HG03039 (cell line): ENCODE data around the gene DHX9.

Experiments used
- ATAC-seq: cut with Tn5 transposase; IDR thresholded peaks from one replicate; pipeline ENCODE4 v1.9.1; 2021; ENCODE audit warnings: mild to moderate bottlenecking, moderate library complexity; ENCODE audit not compliant: unreplicated experiment

The DHX9 gene

DNA sequence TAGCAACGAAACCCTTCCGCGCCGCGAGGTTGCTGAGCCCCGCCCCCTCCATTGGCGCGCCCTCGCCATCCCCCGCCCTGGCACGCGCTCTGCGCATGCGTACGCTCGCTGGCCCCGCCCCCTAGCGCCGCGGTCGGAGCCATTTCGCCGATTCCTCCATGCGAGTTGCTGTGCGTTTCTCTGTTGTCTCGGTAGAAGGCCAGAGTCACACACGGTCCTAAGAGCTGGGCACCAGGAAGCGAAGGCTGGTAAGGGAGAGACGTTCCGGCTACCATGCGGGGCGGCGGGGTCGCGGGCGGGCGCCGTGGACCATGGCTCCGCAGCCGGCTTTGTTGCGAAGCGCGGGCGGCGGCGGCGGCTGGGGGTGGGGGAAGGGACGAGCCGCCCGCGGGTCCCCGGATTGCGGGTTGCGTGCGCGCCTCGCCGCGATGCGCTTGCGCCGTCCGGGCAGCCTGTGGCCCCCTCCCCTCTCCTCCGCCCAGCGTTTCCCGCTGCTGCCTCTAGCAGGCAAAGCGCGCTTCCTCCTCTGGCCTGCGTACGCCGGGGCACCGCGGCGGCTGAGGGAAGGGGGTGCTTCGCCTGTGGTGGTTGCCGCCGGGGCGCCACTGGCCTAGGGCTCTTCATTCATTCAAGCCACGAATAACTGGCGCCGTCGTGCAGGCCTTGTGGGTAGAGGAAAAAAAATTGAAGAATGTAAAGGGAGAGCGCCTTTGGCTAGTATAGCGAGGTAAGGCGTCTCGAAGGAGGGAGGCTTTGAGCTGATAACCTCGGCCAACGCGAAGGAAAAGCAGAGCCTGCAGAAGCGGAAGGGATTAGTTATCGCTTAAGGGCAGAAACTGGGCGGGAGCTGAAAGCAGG, at the start of gene DHX9:
Gene DHX9, plus strand, starts transcription at position 139 of the 858 bp plus-strand sequence. CDS start 3,220 bp downstream, outside the sequence.
- peak; percentile 60 for ATAC-seq

DNA sequence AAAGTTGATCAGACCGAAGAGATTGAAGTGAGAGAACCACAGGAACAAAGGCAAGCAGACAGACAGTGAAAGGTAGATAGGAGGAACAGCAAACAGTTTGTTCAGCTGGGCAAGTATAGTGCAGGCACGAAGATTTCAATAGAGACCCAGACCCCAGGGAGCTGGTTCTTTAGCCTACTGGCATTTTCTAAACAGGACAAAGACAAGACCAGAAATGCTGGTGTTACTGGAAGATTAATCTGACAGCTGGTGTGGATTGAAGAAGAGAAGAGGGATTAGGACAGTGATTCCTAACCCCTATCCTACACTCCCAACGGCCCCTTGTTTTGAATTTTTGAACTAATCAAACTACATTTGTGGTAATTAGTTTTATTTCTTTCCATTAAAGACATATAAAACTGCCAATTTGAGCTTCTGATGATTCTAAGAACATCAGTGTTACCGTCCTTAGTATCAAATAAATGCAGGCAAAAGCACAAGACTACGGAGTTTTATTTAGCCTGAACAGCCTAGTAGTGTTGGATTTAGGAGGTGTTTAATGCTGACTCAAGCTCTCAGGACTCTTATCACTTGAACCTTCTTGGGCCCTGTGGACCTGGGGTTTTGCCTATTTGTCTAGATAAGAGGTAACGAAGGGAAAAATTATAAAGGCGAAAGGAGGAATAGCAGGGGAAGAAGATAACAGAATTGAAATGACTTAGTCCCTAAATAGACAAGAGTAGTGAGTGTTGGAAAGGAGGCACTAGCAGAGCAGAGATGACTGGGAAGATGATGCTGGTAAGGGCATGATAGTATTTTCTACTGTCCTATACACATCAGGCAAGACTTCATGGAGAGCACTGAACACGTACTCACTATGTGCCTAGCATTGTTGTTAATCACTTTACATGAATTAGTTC, 47.6 kb upstream of the DHX9 start:
- no peak for ATAC-seq

GRCh38 chr1:182794091-182794490, 45.1 kb upstream of the DHX9 start:
- no peak for ATAC-seq

DNA sequence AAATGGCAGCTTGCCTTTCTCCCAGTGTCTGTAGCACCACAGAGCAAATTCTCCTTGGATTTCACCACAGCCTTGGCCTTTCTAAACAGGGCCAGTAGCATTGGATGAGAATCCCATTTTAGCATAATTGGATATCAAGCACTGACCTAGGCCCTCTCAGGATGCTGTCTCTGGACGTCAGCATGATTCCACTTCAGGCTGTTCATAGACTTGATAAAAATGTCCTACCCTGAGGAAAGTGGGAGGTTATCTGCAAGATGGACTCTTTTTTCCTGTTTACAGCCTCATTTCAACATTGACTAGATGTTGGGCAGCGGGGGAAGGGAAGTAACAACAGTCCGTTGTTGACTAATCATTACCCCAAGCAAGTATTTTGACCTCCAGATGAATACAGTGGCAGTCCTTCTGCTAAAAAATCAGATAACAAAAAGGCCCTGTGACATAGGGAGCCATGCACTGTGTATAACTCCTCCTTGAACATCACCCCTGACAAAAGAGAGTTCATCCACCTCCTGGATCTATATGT, 44.4 kb upstream of the DHX9 start:
- ATAC-seq: no peak

- no peak for ATAC-seq
Observed at GRCh38 chr1:182795563-182796228, 43.5 kb upstream of the DHX9 start.

GRCh38 chr1:182802006-182802803, 36.9 kb upstream of the DHX9 start:
- no peak for ATAC-seq

DNA sequence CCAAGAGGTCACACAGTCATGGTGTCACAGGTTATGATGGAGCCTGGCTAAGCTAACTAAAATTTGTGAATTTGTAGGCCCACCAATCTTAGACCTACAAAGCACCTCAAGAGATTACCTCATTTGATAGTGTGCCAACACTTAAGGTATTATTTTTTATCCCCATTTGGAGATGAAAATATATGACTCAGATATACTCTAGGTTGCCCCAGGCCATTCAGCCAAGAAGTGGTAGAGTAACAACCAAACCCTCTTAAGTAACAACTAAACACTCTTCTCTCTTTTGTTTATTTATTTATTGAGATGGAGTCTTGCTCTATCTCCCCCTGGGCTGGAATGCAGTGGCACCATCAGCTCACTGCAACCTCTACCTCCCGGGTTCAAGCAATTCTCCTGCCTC, 35.3 kb upstream of the DHX9 start:
- no peak for ATAC-seq

DNA sequence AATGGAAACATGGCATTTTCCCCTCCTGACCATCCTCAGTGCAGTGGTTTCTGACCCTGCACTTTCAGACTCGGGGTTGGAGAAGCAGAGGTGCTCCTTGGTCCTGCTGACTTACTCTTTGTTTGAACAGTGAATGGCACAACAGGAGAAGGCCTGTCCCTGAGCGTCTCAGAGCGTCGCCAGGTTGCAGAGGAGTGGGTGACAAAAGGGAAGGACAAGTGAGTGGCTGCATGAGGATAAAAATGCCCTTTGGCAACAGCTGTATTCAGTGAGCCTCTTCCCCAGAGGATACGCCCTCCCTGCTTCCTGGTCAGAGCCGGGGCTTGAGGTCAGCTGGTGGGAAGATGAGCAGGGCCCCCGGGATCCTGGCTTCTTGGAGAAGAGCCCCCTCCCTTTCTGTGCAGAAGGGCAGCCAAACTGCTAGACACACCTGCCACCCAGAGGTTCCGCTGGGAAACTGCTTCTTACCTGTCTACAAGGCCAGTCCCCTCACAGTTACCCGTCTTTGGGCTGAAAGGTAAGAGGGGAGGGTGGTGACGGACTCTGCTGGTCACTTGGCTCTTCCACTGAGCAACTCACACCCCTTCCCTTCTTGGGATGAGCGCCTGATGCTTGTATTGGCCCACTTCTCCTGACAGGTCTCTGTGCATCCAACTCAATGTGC, 33.0 kb upstream of the DHX9 start:
- no peak for ATAC-seq

DNA sequence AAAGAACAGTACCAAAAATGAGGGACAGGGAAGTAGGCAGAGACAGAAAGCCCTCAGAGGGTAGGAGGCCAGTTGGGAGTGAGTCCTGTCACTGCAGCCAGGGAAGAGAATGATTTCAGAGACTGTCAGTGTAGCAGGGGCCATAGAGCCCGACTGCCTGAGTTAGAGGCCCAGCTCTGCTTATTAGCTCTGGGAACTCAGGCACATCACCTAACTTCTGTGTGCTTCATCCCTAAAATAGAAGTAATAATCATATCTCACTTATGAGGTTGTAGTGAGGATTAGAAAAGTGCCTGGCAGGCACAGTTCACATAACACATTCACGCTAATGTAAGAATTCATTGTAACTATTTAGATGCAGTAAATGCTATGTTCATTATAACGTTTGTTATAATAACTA, 31.2 kb upstream of the DHX9 start:
- ATAC-seq: no peak

GRCh38 chr1:182809414-182809957, 29.7 kb upstream of the DHX9 start:
- ATAC-seq: no peak

- no peak for ATAC-seq
Observed at GRCh38 chr1:182811975-182812722, 27.0 kb upstream of the DHX9 start.

- ATAC-seq: no peak
Observed at GRCh38 chr1:182816863-182817262, 22.3 kb upstream of the DHX9 start.

DNA sequence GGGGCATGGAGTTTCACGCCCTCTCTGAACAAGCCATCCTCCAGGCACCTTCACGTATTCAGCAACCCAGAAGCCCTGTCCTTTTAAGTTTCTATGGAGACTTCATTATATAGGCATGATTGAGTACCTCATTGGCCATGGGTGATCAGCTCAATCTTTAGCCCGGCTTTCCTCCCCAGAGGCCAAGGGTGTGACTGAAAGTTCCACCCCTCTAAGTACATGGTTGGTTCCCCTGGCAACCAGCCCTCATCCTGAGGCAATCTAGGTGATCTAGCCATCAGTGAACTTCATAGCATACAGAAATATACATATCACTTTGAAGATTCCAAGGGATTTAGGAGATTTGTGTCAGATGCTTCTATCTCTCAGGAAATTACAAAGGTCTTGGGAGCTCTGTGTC, 21.3 kb upstream of the DHX9 start:
- ATAC-seq: no peak

DNA sequence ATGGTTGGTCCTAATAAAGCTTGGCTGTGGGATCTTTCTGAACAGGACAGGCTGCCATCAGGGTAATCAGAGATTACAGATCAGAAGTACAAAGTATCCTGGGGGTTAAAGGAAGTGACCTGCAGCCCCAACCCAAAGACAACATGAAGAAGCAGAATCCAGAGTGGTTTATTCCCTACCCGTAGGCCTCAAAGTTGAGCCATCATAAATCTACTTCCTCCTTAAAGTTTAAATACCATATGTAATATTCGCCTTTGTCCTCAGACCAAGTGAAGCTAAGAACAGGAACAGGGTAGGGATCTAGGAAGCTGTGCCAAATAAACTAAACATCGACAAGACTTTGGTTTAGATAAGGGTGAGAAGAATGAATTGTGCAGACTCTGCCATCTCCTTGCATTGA, 15.9 kb upstream of the DHX9 start:
- no peak for ATAC-seq

DNA sequence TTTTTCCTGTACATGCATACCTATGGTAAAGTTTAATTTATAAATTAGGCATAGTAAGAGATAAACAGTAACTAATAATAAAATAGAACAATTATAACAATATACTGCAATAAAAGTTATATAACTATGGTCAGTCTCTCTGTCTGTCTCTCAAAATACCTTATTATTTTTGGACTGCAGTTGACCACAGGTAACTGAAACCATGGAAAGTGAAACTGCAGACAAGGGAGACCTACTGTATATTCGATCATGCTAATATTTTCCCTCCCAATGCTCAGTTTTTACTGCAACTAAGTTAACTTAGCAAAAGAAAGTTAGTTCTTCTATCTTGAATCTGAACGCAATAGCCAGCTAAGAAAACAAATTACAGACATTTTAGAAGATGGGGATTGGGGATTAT, 12.3 kb upstream of the DHX9 start:
- ATAC-seq: no peak

GRCh38 chr1:182829285-182829932, 9.7 kb upstream of the DHX9 start:
- no peak for ATAC-seq

DNA sequence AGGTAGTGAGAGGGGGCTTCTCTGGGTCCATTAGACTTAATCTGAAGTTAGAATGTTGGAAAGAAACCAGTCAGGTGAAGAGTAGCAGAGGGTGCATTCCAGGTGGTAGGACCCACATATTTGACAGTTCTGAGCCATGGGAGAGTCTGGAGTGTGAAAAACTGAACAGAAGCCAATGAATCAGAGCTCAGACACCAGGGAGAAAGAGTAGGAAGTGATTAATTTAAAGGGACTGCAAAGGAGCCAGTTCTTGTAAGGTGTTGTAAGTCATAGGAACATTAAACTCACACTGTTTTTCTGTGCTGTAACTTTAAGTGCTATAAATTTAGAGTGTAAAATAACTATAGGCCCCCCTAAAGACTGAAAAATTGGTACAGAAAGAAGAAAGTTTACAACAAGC, 5.9 kb upstream of the DHX9 start:
- no peak for ATAC-seq

DNA sequence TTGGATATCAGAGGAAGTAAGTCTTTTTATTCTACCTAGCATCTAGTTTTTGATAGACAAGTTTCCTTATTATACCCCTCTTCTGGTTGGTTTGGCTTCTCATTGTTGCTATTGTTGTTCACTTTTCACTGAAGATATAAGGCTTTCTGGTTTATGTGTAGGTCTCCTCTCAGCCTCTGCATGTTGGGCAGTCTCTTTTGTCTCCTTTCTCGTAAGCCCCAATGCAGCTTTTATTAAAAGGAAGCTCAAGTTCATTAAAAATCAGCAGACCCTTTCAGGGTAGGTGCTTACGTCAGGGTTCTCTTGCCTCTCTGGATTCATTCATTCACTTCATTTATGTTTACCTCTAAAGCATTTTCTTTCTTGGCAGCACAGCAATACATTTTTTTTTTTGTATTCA, 4.8 kb upstream of the DHX9 start:
- no peak for ATAC-seq
